B cell (primary cell): Measurements from ENCODE around the gene C6orf89. TPM values are rescaled to one million over a fixed set of nuclear protein-coding genes. Genes with fewer than 3 reads are reported as not detected.
"Not testable (repeated sequence)": the region's sequence is repeated elsewhere in the genome, so short reads cannot be mapped to it uniquely, and the experiment has no call there.

Experiments
- ATAC-seq: fragments of 200-7000 bp; cut with Tn5 transposase; one replicate; pipeline ENCODE4 v1.10.0; 2021; ENCODE audit warnings: low read depth, mild to moderate bottlenecking, moderate number of reproducible peaks, moderate library complexity
- CTCF ChIA-PET: fragments of 350-600 bp; sonication (Branson Sonifier 250); formaldehyde crosslinking; loops from one replicate; lab custom pipeline; 2021; ENCODE audit warnings: antibody characterized with exemption, inconsistent platforms; lab: Charles Lee
- POLR2A ChIA-PET: fragments of 350-600 bp; sonication (Branson Sonifier 250); formaldehyde crosslinking; loops from one replicate; lab custom pipeline; 2021; ENCODE audit warnings: antibody characterized with exemption; lab: Charles Lee
- DNase-seq: peaks from one replicate; pipeline ENCODE4 v3.0.0; 2013
- H2AFZ ChIP-seq: 2 replicates; pipeline ENCODE4 v1.6.1; 2012; ENCODE audit warnings: mild to moderate bottlenecking, low read depth, low read length; ENCODE audit not compliant: insufficient read depth, poor library complexity, severe bottlenecking
- H3K27ac ChIP-seq, 2 donors: 1 replicate in 1 of 2; 2 replicates in 1 of 2; pipeline ENCODE4 v1.5.1; 2012 to 2013; ENCODE audit warnings: low read length in 2 of 2, mild to moderate bottlenecking in 2 of 2, moderate library complexity in 1 of 2
- H3K27me3 ChIP-seq, 4 experiments: fragments of 200-600 bp in 1 of 4; sonication (generic) in 1 of 4; replicated peaks in 1 of 4; 1 replicate in 2 of 4; 2 replicates in 2 of 4; pipeline versions ENCODE4 v1.6.1 to v1.7.0; 2013 to 2016; ENCODE audit warnings: low read length in 3 of 4, mild to moderate bottlenecking in 2 of 4, mixed read lengths in 1 of 4, moderate library complexity in 1 of 4; ENCODE audit not compliant: insufficient read depth in 4 of 4, control insufficient read depth in 3 of 4; ENCODE audit errors: control extremely low read depth in 1 of 4
- H3K36me3 ChIP-seq, 2 experiments: replicated peaks in 1 of 2; 1 replicate in 1 of 2; 2 replicates in 1 of 2; pipeline versions ENCODE4 v1.6.1 to v1.7.1; 2013; ENCODE audit warnings: low read length in 1 of 2; ENCODE audit not compliant: insufficient read depth in 2 of 2, control insufficient read depth in 1 of 2; ENCODE audit errors: control extremely low read depth in 1 of 2, extremely low read depth in 1 of 2
- H3K4me1 ChIP-seq, 2 donors: fragments of 200-600 bp in 1 of 2; sonication (generic) in 1 of 2; 1 replicate in 1 of 2; 2 replicates in 1 of 2; pipeline versions ENCODE4 v1.5.1 to v1.6.1; 2013 to 2017; ENCODE audit warnings: low read length in 2 of 2; ENCODE audit not compliant: control insufficient read depth in 2 of 2, insufficient read depth in 2 of 2
- H3K4me2 ChIP-seq: replicated peaks from 2 replicates; pipeline ENCODE3; 2012; ENCODE audit warnings: mild to moderate bottlenecking, low read depth, low read length; ENCODE audit not compliant: poor library complexity, severe bottlenecking
- H3K4me3 ChIP-seq, 5 experiments: fragments of 200-600 bp in 1 of 5; sonication (generic) in 1 of 5; 1 replicate in 3 of 5; 2 replicates in 2 of 5; pipeline versions ENCODE4 v1.5.1 to v1.7.0; 2011 to 2016; ENCODE audit warnings: low read length in 4 of 5, mild to moderate bottlenecking in 4 of 5, low read depth in 2 of 5, control low read depth in 1 of 5, moderate library complexity in 1 of 5; ENCODE audit not compliant: insufficient read depth in 1 of 5; ENCODE audit errors: control extremely low read depth in 1 of 5, extremely low read depth in 1 of 5
- H3K79me2 ChIP-seq: fragments of 200-600 bp; sonication (generic); one replicate; pipeline ENCODE4 v1.6.0; 2016; ENCODE audit warnings: low read length; ENCODE audit not compliant: control insufficient read depth, insufficient read depth
- H3K9ac ChIP-seq: fragments of 200-600 bp; sonication (generic); 2 replicates; pipeline ENCODE4 v1.6.1; 2017; ENCODE audit warnings: mild to moderate bottlenecking, low read length, moderate library complexity
- H3K9me3 ChIP-seq, 3 donors: one replicate each; pipeline versions ENCODE4 v1.6.1 to v1.7.1; 2013; ENCODE audit warnings: low read length in 2 of 3; ENCODE audit not compliant: control insufficient read depth in 2 of 3, insufficient read depth in 1 of 3; ENCODE audit errors: control extremely low read depth in 1 of 3
- H4K20me1 ChIP-seq: 2 replicates; pipeline ENCODE4 v1.6.0; 2012; ENCODE audit warnings: mild to moderate bottlenecking, low read length; ENCODE audit not compliant: insufficient read depth, control insufficient read depth, poor library complexity, severe bottlenecking
- H3K27ac Mint-ChIP-seq: one replicate; pipeline ENCODE4 v1.8.0; 2021; ENCODE audit warnings: mixed read lengths
- H3K27me3 Mint-ChIP-seq: one replicate; pipeline ENCODE4 v1.8.0; 2021; ENCODE audit warnings: mixed read lengths
- H3K4me1 Mint-ChIP-seq: one replicate; pipeline ENCODE4 v1.8.0; 2021; ENCODE audit warnings: mixed read lengths
- H3K4me3 Mint-ChIP-seq: one replicate; pipeline ENCODE4 v1.8.0; 2021; ENCODE audit warnings: mixed read lengths
- H3K9me3 Mint-ChIP-seq: one replicate; pipeline ENCODE4 v1.8.0; 2022; ENCODE audit warnings: mixed read lengths; ENCODE audit not compliant: insufficient read depth
- WGBS: methylation state at CpG from one replicate; pipeline ENCODE4 v1.1.5; 2013; ENCODE audit warnings: missing lambda C conversion rate; ENCODE audit not compliant: insufficient coverage; 5-methylcytosine and 5-hydroxymethylcytosine counted together
- intact Hi-C: fragments of 100-400 bp; cut with micrococcal nuclease; formaldehyde crosslinking; loops from one replicate; pipeline ENCODE4 v1.10.0; 2022
- polyA plus RNA-seq: library from polyadenylated mRNA; depleted of rRNA; stranded (reverse); fragments of >200 nt; gene quantifications from 2 replicates; pipeline ENCODE4 v1.2.3, GENCODE V29; 2012
- total RNA-seq, 2 donors: library from RNA; stranded (reverse); fragments of 120-200 nt in 1 of 2; gene quantifications; 1 replicate in 1 of 2; 2 replicates in 1 of 2; pipeline versions ENCODE4 v1.2.3 to v1.2.4, GENCODE V29; 2013 to 2022
- TF ChIP-seq, protein P1 (sequence below): fragments of 200-600 bp; IDR thresholded peaks from one replicate; pipeline ENCODE4 v1.8.0; 2022; ENCODE audit warnings: antibody characterized with exemption, mild to moderate bottlenecking

Gene C6orf89
- total and polyA plus RNA-seq, 2 donors (not counting 1 experiment from before 2014, with no cell fraction given): 13.0 to 35.3 TPM

DNA sequence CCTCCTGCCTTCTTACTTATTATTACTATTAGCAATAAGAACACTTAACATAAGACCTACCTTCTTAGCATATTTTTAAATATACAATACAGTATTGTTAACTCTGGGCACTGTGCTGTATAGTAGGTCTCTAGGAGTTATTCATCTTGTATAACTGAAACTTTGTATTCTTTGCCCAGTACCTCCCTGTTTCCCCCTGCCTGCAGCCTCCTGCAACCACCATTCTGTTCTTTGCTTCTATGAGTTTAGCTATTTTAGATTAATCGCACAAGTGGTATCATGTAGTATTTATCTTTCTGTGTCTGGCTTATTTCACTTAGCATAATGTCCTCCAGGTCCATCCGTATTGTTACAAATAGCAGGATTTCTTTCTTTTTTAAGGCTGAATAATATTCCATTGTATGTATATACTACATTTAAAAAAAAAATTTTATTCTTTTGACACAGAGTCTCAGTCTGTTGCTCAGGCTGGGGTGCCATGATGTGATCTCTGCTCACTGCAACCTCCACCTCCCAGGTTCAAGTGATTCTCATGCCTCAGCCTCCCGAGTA lies 4.4 kb downstream of the C6orf89 start:
- Histone ChIP-seq H4K20me1 (peaks cover 10% of the 10 kb centered on the region), H3K79me2 (peaks cover 39% of the 10 kb centered on the region), H3K27ac (no peak overlapping the region), H3K4me2 (no peak overlapping the region), H3K4me3 (no peak overlapping the region), H3K27me3 (no peaks in the 10 kb centered on the region), H3K4me1 (peaks cover 13 to 15% of the 10 kb centered on the region in 2 donors), H3K9me3 (no peaks in the 10 kb centered on the region), H3K36me3 (peaks cover 6 to 10% of the 10 kb centered on the region in 2 experiments), H2AFZ (no peak overlapping the region), H3K9ac (no peak overlapping the region)
- no peak overlapping the region for H3K27ac Mint-ChIP-seq
- ATAC-seq (no peak), DNase-seq (no peak)
- no CpG with 5 or more reads among the region's 3 CpGs for WGBS
- no peaks in the 10 kb centered on the region for H3K9me3 Mint-ChIP-seq
- H3K4me1 Mint-ChIP-seq: peaks cover 34% of the 10 kb centered on the region
- CTCF ChIA-PET: interaction anchor here (1.0 to 2.3 kb wide), 5 partner anchors 16 to 282 kb away, joined by 3 to 11 read pairs (median 3); partner anchors contain the start of gene PPIL1
- intact Hi-C loops: no loop called here
- H3K27me3 Mint-ChIP-seq: no peaks in the 10 kb centered on the region
- POLR2A ChIA-PET: interaction anchor here (0.6 kb wide), 1 partner anchor 206 kb away, joined by 3 read pairs; no protein-coding TSS in a partner anchor
- TF ChIP-seq, protein P1, sequence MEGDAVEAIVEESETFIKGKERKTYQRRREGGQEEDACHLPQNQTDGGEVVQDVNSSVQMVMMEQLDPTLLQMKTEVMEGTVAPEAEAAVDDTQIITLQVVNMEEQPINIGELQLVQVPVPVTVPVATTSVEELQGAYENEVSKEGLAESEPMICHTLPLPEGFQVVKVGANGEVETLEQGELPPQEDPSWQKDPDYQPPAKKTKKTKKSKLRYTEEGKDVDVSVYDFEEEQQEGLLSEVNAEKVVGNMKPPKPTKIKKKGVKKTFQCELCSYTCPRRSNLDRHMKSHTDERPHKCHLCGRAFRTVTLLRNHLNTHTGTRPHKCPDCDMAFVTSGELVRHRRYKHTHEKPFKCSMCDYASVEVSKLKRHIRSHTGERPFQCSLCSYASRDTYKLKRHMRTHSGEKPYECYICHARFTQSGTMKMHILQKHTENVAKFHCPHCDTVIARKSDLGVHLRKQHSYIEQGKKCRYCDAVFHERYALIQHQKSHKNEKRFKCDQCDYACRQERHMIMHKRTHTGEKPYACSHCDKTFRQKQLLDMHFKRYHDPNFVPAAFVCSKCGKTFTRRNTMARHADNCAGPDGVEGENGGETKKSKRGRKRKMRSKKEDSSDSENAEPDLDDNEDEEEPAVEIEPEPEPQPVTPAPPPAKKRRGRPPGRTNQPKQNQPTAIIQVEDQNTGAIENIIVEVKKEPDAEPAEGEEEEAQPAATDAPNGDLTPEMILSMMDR: no peak
- H3K4me3 Mint-ChIP-seq: no peak overlapping the region

DNA sequence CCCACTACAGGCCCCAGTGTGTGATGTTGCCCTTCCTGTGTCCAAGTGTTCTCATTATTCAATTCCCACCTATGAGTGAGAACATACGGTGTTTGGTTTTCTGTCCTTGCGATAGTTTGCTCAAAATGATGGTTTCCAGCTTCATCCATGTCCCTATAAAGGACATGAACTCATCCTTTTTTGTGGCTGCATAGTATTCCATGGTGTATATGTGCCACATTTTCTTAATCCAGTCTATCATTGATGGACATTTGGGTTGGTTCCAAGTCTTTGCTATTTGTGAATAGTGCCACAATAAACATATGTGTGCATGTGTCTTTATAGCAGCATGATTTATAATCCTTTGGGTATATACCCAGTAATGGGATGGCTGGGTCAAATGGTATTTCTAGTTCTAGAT lies 5.4 kb downstream of the C6orf89 start:
- H3K4me2 ChIP-seq, H3K4me3 ChIP-seq, H3K9me3 ChIP-seq, H3K4me1 ChIP-seq, H3K27me3 ChIP-seq, DNase-seq, H3K9me3 Mint-ChIP-seq, ATAC-seq, POLR2A ChIA-PET, H3K27me3 Mint-ChIP-seq, H3K27ac ChIP-seq, H3K9ac ChIP-seq, intact Hi-C loops, H3K4me3 Mint-ChIP-seq, H2AFZ ChIP-seq, H3K27ac Mint-ChIP-seq: not testable (repeated sequence)
- peaks cover 10% of the 10 kb centered on the region for H4K20me1 ChIP-seq
- WGBS: no CpG with 5 or more reads among the region's 2 CpGs
- peaks cover 26% of the 10 kb centered on the region for H3K4me1 Mint-ChIP-seq
- CTCF ChIA-PET: interaction anchor here (1.0 kb wide), 1 partner anchor 17 kb away, joined by 3 read pairs; the partner anchor contains the start of gene PPIL1
- peaks cover 37% of the 10 kb centered on the region for H3K79me2 ChIP-seq
- H3K36me3 ChIP-seq: peaks cover 8 to 10% of the 10 kb centered on the region in 2 experiments
